ENCODE results near the gene NSD1.

The NSD1 gene

GRCh38 chr5:177183142-177183541, 49.6 kb downstream of the NSD1 start:
- H3K4me3 ChIP-seq (ENCODE audit: low read length): no peak overlapping the region
- TF ChIP-seq CTCF (IDR thresholded peaks at IDR 0.05; ENCODE audit: insufficient read depth, low read depth, low read length, missing control alignments): no peak
- peak; percentile 68 for DNase-seq (ENCODE audit: low read depth)

GRCh38 chr5:177183766-177184360, 50.3 kb downstream of the NSD1 start:
- no peak for TF ChIP-seq CTCF (IDR thresholded peaks at IDR 0.05; ENCODE audit: insufficient read depth, low read depth, low read length, missing control alignments)
- no peak overlapping the region for H3K4me3 ChIP-seq (ENCODE audit: low read length)
- DNase-seq (ENCODE audit: low read depth): no peak

- no peak for TF ChIP-seq CTCF (IDR thresholded peaks at IDR 0.05; ENCODE audit: insufficient read depth, low read depth, low read length, missing control alignments)
Observed at GRCh38 chr5:177185993-177186392, 52.4 kb downstream of the NSD1 start.

GRCh38 chr5:177186645-177187044, 53.1 kb downstream of the NSD1 start:
- no peak overlapping the region for H3K4me3 ChIP-seq (ENCODE audit: low read length)
- DNase-seq (ENCODE audit: low read depth): no peak
- TF ChIP-seq CTCF (IDR thresholded peaks at IDR 0.05; ENCODE audit: insufficient read depth, low read depth, low read length, missing control alignments): no peak

More at GRCh38 chr5:177185993-177186392, 52.4 kb downstream of the NSD1 start:
- DNase-seq (ENCODE audit: low read depth): no peak
- H3K4me3 ChIP-seq (ENCODE audit: low read length): no peak overlapping the region

- no peak for TF ChIP-seq CTCF (IDR thresholded peaks at IDR 0.05; ENCODE audit: insufficient read depth, low read depth, low read length, missing control alignments)
- DNase-seq (ENCODE audit: low read depth): no peak
- H3K4me3 ChIP-seq (ENCODE audit: low read length): no peak overlapping the region
Observed at GRCh38 chr5:177188775-177189174, 55.2 kb downstream of the NSD1 start.

- no peak overlapping the region for H3K4me3 ChIP-seq (ENCODE audit: low read length)
- DNase-seq (ENCODE audit: low read depth): no peak
- no peak for TF ChIP-seq CTCF (IDR thresholded peaks at IDR 0.05; ENCODE audit: insufficient read depth, low read depth, low read length, missing control alignments)
Observed at GRCh38 chr5:177189416-177189815, 55.8 kb downstream of the NSD1 start.

- TF ChIP-seq CTCF (IDR thresholded peaks at IDR 0.05; ENCODE audit: insufficient read depth, low read depth, low read length, missing control alignments): no peak
- no peak for DNase-seq (ENCODE audit: low read depth)
- no peak overlapping the region for H3K4me3 ChIP-seq (ENCODE audit: low read length)
Observed at GRCh38 chr5:177189965-177190364, 56.4 kb downstream of the NSD1 start.
